Prostate gland (tissue), 2 donors: ENCODE measurements around the gene HOXD8.

Experiments used
- CTCF ChIP-seq, 4 experiments: fragments of 200-600 bp in 2 of 4; fragments of 450-650 bp in 2 of 4; sonication (generic) in 2 of 4; IDR thresholded peaks; 1 replicate in 3 of 4; 2 replicates in 1 of 4; pipeline ENCODE4 v1.5.1; 2016 to 2019; ENCODE audit warnings: antibody characterized with exemption in 4 of 4, mild to moderate bottlenecking in 2 of 4, moderate library complexity in 2 of 4
- POLR2A ChIP-seq: fragments of 450-650 bp; IDR thresholded peaks from one replicate; pipeline ENCODE4 v1.6.1; 2016; ENCODE audit warnings: antibody characterized with exemption, mild to moderate bottlenecking

DNA sequence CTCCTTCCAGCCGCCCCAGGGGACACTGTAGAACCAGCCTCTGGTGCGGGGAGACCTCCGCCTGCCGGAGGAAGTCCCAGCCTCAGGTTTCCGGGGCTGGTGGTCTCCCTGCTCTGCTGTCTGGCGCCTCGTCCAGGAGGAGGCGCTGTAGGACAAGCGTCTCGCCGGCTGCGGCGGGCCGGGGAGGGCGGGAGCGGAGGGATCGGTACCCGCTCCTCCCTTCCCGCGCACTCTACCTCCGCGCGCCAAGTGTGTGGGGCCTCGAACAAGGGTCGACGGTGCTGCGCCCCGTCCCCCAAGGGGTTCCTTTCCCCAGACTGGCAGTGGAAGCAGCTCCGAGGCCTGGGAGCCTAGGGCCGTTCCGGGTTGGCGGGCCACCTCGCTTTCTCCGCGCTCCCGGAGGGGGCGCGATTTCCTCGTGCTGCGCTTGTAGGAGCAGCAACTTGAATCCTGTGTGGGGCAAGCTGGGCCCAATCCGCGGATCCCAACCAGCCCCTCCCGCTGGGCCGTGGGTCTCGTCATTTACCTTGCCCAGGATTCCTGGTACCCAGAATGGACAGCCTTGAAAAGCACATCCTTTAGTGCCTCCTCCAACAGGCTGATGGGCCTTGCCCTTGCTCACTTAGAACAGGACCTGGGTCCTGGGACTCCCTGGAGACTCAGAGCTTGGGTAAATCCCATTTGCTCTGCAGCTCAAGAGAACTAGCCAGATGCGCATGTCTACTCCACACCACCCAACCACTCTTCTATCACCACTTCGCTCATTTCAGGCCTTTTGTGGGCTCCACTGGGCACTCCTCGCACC is 11.2 kb downstream of the HOXD8 start:
- peak; percentile 86 to 91 (median 89) for TF ChIP-seq CTCF (IDR thresholded peaks at IDR 0.05)
- TF ChIP-seq POLR2A, result no peak
